Measurements from ENCODE around the gene PFKFB4.

Gene PFKFB4

DNA sequence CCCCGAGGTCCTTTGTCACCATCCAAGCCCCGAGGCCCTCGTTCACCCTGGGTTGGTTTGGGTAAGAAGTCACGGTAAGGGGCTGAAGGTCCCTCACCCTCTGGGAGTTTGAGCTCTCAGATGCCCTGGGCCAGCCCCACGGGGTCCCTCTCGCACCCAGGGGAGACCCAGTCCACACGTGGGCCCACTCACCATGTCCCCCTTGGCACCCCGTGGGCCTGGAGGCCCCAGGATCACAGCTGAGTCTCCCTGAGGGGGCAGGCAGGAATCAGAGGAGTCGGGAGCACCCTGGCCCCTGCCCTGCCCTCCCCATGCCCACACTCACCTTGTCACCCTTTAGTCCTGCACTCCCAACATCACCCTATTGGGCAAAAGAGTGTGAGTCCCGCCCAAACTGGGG lies 12.8 kb upstream of the PFKFB4 start:
- no peak for DNase-seq (ENCODE audit: extremely low read depth, low read depth)
- no peak for TF ChIP-seq CTCF (IDR thresholded peaks at IDR 0.05; ENCODE audit: low read depth, low read length)

GRCh38 chr3:48568476-48568875 lies 11.9 kb upstream of the PFKFB4 start:
- no peak for DNase-seq (ENCODE audit: extremely low read depth, low read depth)
- TF ChIP-seq CTCF (IDR thresholded peaks at IDR 0.05; ENCODE audit: low read depth, low read length) = no peak

DNA sequence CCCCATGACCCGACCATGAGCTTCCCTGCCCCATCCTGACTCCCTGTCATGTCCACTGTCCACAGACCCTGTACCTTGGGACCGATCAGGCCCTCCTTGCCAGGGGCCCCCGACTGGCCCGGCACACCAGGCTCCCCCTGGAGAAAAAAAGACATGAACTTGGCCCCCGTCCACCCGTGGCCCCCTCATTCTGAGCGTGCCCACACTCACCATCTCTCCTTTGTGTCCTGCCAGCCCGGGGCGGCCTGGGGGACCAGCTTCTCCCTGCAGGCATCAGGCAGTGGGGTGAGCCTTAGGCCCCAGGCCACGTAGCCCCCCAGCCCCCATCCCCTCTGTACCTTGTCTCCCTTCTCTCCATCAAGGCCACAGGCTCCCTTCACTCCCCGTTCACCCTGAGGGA lies 10.9 kb upstream of the PFKFB4 start:
- DNase-seq (ENCODE audit: extremely low read depth, low read depth) = no peak
- no peak for TF ChIP-seq CTCF (IDR thresholded peaks at IDR 0.05; ENCODE audit: low read depth, low read length)

- DNase-seq (ENCODE audit: extremely low read depth, low read depth) = no peak
Measured at GRCh38 chr3:48567090-48567489, 10.5 kb upstream of the PFKFB4 start.

DNA sequence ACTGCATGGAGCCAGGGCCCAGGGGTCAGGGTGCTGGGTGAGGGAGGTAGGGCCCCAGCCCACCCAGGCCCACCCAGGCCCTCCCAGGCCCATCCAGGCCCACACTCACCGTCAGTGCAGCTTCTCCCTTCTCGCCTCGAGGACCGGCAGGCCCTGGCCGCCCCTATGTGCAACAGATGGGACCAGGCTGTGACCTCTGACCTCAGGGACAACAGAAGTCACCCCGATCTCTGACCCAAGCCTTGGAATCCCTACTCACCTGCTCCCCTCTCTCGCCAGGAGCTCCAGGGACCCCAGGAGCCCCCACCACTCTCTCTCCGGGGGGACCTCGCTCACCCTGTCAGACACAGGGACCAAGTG lies 9.8 kb upstream of the PFKFB4 start:
- TF ChIP-seq CTCF (IDR thresholded peaks at IDR 0.05; ENCODE audit: low read depth, low read length) = no peak
- DNase-seq (ENCODE audit: extremely low read depth, low read depth) = no peak

More at GRCh38 chr3:48567090-48567489, 10.5 kb upstream of the PFKFB4 start:
- no peak for TF ChIP-seq CTCF (IDR thresholded peaks at IDR 0.05; ENCODE audit: low read depth, low read length)

DNA sequence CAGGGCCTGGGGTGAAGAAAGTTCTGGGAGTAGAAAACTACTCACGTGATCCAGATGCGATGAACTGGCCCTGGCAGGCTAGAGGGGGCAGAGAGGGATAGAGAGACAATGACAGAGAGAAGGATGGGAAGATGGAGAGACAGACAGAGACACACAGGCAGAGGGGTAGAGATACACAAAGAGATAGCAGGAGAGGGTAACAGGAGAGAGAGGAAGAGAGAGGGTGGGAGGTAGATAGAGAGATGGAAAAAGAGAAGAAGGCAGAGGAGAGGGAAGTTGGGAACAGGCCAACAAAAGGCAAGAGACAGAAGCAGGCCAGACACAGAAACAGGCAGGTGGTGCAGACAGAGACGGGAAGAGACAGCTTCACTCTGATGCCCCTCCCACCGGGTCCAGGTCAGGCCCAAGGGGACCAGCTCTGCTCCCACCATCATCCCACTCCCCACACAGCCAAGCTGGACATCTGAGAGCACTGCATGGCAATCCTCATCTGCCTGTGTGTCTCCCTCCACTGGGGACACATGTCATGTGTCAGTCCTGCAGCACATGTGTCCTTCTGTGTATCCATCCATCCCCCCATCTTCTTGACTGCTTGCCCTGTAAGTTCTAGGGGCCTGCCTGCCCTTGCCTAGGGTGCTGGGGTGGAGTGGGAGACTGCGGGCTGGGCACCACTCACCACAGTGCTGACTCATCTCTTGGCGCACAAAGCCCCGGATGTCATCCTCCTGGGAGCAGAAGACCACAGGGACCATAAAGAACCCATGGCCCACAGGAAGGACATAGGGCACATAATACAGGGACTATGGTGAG lies 9.2 kb upstream of the PFKFB4 start:
- no peak for TF ChIP-seq CTCF (IDR thresholded peaks at IDR 0.05; ENCODE audit: low read depth, low read length)
- DNase-seq (ENCODE audit: extremely low read depth, low read depth) = no peak

DNA sequence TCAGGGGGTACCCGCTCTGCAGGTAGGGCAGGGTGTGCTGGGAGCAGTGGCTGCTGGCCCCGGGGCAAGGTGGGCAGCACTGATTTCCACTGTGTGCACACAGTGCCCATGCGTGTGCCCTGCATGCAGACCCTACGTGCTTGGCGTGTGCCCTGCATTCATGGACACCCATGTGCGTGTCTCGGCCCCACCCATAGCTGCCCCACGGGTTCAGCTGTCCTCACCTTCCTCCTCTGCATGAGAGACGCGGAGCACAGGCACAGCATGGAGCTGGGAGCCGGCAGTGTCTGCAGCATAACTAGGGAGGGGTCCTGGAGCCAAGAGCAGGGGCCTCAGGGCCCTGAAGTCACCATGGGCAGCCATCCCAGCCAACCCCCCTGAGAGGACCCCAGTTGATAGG lies 8.6 kb upstream of the PFKFB4 start:
- no peak for TF ChIP-seq CTCF (IDR thresholded peaks at IDR 0.05; ENCODE audit: low read depth, low read length)
- DNase-seq (ENCODE audit: extremely low read depth, low read depth) = no peak

All from AG09319 (cell line).